GM21619 (cell line): ENCODE data around the gene PAM.

Experiments
- ATAC-seq: cut with Tn5 transposase; IDR thresholded peaks from one replicate; pipeline ENCODE4 v1.9.1; 2021; ENCODE audit not compliant: unreplicated experiment

The PAM gene

DNA sequence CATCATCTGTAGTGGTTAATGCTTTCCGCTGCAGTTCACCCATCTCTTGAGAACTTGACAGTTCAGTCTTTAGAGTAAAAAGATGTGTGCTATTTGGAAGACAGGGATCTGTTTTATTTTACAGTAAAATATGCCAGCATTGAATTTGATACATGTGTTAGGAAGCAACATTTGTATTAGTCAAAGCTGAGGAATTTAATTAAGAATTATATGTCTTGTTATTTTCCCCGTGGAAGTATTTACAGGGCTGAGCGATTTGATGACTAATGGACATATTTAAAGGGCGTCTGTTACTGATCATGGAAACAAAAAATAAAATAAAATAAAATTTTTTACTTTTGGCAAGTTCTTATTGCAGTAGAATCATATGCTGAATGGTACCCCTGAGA is 101.3 kb downstream of the PAM start:
- no peak for ATAC-seq

DNA sequence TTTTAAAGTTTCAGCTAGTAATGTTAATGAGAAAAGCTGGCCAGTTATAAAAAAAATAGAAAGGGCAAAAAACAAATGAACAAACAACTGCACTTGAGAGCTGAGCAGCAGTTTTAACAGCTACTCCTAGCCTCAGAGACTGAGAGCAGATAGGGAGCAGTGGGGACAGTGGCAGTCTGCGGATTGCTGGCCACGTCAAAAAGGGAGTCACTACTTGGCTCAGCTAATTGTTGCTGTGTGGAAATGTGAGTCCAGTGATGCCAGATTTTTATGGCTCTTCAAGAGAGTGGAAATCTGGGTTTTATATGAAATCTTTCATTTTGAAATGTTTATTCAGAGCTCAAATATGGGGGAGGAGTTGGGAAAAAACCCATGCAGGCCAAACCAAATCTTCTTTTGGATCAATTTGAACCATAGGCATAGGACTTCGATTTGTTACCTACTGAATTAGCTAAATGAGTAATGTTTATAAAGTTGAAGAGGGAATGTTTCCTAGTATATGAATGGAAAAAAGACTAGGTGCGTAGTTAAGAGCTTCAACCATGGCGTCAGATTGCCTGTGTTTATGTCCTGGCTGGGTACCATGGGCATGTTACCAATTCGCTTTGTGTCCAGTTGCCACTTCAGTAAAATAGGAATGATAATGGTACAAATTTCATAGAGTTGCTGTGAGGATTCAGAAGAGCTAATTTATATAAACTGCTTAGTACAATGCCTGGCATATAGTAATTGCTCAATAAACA is 102.1 kb downstream of the PAM start:
- no peak for ATAC-seq

DNA sequence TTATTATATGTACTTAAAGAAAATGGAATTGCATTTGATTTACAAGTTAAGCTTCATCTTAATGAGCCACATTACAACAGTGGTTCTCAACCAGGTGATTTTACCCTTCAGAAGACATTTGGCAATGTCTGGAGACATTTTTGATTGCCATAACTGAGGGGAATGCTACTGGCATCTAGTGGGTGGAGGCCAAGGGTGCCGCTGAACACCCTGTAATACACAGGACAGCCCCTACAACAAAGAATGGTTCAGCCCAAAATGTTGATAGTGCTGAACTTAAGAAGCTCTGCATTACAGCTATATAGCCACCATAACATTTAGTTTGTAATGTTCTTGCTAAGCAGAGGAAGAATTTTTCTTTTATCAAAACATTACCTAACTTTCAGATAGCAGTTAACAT is 103.1 kb downstream of the PAM start:
- ATAC-seq, result no peak

DNA sequence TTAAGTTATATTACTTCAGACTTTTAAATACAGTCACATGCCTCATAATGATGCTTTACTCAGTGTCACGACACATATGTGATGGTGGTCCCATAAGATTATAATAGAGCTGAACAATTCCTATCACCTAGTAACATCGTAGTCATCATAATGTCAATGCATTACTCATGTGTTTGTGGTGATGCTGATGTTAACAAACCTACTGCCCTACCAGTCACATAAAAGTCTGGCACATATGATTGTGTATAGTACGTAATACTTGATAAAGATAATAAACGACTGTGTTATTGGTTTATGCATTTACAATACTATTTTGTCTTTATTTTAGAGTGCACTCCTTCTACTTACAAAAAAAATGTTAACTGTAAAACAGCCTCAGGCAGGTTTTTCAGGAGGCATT is 103.7 kb downstream of the PAM start:
- ATAC-seq, result no peak

DNA sequence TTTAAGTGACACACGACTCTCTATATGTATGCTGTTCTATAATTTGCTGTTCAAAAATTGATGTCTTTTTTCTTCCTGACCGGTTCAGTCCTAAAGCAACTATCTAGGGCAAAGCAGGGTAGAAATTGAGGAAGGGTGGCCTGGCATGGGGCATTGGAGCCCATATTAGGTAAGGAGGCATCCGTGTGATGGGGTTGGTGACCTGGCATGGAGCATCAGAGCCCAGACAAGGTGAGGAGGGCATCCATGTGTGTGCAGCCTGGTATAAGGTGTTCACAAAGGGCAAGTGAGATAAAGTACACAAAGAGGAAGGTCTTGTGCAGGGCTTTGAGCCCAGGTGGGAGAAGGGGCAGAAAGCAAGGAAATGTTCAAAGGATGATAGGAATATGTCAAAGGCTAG is 104.9 kb downstream of the PAM start:
- no peak for ATAC-seq

DNA sequence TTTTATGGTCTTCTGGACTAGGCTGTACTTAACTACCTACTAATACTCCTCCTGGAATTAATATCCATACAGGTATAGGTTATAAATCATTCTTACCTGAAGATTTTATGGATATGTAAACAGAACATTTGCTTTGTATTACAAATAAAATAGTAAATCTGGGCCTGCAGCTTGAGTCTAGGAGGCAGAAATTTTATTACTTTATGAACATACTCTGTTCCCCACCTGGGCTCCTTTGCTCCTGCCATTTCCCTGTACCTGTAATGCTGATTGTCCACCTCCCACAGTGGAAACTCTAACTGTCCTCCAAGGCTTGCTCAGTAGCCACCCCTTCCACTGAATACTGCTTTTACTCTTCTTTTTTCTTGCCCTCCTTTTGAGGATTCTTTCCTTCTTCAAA is 108.0 kb downstream of the PAM start:
- no peak for ATAC-seq

DNA sequence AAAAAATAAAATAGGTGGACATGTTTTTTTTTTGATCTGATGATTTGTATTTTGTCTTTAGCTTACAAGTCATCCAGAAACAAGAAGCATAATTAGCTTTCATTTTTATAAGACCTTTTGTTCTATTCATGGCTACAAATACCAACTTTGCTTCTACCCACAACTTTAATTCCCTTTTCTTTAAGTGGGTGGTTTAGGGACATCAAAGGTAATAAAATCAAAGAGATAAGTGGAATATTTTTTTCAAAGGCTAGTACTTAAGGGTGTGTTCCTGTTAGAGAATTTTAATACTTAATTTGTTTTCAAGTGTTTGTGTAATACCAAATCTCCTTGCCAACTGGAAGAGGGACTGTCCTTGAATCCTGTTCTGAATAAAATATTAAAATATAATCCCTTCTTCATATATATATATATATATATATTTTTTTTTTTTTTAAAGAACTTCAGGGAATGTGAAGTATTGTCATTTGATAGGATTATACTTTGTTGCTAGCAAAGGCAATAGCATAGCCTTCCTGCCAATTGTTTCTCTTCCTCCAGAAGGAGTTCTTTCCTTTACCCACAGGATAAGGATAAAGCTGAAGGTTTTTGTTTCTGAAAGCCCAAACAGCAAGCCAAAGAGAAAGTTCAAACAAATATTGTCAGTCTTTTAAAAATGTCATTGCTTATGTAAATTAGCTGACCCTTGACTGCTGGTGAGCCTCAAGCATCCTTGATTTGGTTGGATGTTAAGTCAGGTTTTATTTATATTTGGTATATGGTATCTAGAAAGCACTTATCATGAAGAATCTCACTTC is 108.9 kb downstream of the PAM start:
- ATAC-seq, result no peak

DNA sequence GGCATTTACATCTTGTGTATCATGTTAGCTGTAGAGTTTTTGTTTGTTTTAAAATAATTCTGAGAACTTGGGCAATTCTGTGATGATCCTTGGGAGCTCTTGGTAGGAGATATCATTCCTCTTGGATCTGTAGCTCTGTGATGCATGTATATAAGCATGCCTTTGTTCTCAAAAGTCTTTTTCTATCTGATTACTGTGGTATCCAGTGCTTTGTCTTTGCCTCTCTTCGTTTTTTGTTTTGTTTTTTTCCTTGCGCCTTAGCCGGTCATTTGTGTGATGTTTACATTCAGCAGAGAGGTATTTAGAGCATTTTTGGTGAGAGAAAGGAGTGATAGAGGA is 110.0 kb downstream of the PAM start:
- ATAC-seq, result no peak

DNA sequence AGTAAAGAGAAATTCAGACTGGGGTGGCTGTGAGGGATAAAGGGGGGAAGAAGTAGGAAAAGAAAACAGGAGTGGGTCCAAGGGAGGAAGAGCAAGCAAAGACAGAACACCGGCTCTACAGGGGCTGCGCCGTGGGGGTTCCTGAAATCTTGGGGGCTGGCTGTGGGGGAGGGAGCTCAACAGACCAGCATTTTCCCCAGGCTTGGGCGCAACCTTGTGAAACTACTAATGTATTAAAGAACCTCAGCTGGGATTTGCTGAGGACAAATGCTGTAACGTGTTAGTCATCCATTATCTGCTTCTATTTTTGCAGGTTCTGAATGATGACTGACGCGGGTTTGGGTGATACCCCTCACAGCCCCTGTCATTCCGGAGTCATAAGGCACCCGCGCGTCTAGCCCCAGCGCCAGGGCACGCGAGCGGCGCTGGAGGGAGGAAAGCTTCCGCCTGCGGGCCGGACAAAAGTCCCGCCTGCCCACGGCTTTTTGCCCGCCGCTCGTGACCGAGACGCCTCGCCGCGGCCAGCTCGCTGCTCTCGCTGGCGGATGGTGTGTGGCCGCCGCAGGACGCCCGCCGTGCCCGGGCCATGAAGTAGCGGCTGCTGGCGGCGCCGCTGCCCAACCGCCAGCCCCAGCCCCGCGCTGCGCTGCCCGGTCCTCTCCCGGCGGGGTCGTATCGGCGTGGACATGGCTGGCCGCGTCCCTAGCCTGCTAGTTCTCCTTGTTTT is 110.6 kb downstream of the PAM start:
- peak; percentile 73 for ATAC-seq

DNA sequence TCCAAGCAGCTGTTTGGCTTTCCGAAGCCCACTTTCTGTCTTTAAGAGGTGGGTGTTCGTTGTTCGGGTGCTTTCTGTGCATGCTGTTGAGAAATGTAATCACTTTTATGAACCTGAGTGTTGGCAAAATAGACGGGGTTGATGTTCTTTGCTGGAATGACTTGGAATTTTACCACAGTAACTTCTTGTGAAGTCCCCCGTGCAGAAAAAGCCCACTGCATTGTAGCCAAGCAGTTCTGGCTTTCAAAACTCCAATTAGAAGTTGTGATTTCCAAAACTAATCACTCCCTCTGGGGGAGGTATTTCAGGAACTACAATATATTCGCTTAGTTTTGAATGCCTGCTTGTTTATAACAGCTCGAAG is 111.1 kb downstream of the PAM start:
- ATAC-seq, result peak; percentile 25

DNA sequence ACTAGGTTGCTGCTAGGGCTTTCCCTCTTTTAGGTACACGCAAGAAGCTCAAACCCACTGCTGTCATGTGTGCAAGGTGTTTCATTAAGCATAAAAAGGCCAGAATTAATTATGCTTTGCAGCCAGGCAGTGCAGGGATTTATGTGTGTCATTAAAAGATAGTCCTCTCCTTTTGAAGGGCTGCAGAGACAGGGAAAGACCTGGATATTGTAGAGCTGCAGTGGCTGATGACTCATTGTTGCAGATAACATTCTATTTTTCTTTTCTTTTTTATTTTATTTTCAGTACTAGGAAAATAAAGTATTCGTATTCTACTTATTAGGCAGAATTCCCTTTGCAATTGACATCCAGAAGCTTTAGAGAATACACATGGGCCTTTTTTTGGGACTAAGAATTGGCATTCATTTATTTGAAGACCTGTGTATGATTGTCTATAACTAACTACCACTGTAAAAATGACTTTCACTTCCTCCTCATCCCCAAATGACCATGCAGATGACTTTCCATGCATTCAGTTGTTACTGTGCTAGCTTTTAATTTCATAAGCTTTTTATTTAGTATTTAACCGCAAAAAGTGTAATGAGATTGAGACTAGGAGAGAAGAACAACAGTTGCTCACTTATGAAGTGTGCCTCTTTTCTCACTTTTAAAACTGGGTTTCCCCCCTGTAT is 113.0 kb downstream of the PAM start:
- no peak for ATAC-seq

DNA sequence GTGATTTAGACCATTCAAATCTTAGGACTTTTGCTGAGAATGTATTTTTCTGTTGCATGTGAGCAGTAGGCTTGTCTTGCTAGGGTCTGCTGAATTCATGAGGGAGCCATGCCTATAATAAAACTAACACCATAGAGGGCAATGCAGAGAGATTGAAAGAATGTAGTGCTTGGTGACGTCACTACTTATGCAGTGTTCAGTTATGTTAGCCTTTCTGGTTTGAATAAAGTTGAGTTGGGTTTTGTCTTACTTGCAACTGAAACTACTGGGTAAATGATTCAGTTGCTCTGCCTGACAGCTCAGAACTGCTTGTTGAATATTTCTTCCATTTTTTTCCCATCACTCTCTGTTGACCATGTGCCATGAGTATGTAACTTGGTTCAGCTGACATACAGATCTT is 114.1 kb downstream of the PAM start:
- no peak for ATAC-seq

DNA sequence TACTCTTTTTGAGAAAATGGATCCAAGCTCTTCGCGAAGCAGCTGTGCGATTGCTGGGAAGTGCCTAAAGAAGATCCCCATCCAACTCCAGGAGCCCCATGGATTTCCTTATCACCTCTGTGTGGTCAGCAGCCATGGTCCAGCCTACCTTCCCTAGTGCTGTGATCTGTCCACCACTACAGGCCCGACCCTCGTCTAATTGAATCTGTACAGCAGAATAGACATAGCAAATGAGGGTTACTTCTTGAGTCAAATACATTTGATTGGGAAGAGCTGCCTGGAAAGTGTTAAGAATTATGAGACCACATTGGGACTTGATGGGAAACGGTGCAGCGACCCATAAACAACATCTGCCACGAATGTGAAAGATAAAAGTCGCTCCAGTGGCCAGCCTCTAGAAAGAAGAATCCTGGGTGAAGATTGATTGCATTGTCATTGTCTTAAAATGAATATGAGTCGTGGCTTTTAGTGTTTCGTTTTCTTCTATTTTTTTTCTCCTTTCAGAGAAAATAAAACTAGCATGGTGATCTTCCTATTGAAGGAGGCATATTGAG is 118.4 kb downstream of the PAM start:
- ATAC-seq, result no peak

DNA sequence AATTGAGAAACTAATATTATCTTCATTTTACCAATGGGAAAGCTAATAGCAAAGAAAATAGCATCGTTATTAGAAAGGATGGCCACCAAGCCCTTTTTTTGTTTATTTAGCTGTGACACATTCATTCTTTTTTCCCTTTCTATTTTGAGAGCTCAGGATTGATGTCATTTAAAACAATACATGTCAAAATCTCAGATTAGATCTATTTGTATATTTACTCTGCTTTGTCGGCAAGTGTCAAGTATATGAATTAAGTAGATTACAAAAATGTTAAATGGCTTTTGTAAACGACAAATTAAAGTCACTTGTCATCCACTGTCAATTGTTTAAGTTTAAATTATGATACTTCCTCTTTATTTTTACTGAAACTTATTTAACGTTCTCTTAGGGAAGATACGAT is 118.9 kb downstream of the PAM start:
- ATAC-seq, result no peak

DNA sequence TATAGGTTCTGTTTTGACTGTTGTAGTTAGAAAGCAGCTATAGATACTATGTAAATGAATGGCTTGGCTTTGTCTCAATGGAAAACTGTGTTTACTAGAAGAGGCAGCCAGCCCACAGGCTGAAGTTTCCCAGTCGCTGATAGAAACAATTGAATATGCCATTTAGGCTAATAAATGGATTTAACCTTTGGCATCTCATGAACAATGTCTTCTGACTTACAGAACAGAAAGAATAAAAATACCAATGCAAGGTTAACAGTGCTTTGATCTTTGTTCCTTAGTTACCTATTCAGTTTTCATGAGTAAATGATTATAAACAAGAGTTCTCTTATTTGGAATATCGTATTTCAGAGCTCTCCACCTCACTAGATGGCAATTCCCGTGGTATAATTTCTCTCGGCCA is 120.6 kb downstream of the PAM start:
- no peak for ATAC-seq

DNA sequence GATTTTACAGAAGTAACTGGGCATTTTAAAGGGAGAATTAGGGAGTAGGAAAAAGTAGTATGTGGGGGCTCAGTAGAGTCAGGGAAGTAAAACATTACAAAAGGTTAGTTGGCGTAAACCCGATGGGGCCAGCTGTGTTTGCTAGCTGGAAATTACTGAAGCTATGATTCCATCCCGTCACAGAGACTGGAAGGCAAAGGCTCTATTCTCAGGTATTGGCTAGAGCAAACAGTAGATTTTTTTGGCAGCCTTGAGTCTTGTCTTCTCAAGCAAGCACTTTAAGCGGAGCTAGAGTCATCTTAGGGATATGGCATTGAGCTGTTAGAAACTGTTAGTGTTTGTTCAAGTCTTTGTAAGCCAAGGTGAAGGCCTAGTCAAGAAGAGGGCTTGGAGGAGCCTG is 121.5 kb downstream of the PAM start:
- ATAC-seq, result no peak

DNA sequence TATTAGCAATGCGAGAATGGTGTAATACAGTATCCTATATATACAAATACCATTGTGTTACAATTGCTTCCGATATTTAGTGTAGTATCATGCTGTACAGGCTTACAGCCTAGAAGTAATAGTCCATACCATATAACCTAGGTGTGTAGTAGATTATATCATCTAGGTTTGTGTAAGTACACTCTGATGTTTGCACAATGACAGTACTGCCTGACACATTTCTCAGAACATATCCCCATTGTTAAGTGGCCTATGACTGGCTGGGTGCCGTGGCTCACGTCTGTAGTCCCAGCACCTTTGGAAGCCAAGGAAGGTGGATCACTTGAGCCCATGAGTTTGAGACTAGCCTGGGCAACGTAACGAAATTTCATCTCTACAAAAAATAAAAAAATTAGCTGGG is 124.6 kb downstream of the PAM start:
- ATAC-seq, result no peak

DNA sequence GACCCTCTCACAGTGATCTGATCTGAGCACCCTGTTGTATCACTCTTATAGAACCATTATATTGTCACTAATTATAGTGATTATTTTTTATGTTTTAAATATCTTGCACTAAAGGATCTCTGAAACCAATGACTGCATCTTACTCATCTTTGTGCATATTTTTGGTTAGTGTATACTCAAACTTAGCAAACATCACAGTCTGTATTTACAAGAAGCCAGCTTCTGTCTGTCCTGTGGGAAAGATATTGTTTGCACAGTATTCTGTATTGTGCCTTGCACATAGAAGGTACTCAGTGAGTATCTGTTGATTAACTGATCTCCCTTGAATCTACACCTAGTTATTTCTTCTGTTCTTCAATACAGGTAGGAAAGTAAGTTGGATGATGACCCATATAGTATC is 131.5 kb downstream of the PAM start:
- no peak for ATAC-seq

DNA sequence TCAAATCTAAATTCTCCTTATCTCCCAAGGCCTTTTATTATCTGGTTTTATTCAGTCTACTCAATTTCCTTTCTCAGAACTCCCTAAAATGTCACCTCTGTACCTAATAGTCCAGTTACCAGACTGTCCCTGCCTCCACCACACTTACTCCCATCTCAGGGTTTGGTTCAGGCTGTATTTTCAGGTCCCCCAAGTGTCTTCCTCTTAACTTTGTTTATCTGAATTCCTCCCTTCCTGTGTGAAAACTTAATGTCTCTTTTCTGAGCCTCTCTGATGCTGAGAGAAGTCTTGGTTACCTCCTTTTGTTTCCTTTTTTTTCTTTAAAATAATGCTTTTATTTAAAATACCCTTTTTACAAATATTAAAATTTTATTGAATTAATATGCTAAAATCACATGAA is 133.4 kb downstream of the PAM start:
- ATAC-seq, result no peak

DNA sequence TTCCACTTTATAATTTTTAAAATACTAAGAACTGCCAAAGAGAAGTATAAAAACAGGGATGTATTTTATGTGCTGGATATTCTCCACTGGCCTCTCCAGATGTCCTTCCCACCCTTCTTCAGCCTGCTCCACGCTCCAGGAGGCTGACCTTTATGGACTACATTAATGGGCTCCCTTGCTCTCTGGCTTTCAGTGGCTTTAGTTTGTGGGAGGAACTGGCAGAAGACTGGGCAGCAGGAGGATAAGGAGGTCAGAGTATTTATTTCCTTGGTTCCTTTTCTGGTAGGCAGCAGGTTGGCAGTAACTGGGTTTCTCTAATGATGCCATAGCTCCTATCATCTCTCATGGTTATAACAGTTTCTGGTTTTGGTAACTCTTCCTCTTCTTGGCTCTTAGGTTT is 133.9 kb downstream of the PAM start:
- ATAC-seq, result no peak

DNA sequence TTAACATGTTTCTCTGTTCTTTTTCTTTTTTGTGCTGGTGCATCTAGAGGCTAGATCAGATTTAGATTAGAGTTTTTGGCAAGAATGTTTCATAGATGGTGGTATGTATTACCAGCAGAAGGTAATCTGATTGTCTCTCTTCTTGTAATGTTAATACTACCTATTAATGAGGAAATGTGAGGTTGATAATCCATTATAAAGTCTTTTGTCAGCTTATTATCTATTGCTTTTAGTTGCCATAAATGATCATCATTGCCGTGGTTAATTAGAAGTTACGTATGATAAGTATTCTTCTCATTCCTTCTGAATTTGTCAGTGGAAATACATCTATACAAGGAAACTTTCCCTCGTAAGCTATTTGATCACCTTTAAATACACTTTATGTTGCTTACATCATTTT is 135.0 kb downstream of the PAM start:
- ATAC-seq, result no peak
